WTC11 (cell line): ENCODE results near the gene BTNL2. TPM values are rescaled to one million over a fixed set of nuclear protein-coding genes. Genes with fewer than 3 reads are reported as not detected.
"Not testable (repeated sequence)": the region's sequence is repeated elsewhere in the genome, so short reads cannot be mapped to it uniquely, and the experiment has no call there.

ENCODE experiments used
- ATAC-seq: fragments of 200-7000 bp; cut with Tn5 transposase; 2 replicates; pipeline ENCODE4 v1.10.0; 2021; ENCODE audit warnings: mild to moderate bottlenecking, moderate library complexity
- CTCF ChIA-PET: fragments of 300-600 bp; sonication (Branson Sonifier 250); formaldehyde crosslinking; loops from one replicate; lab custom pipeline; 2021; ENCODE audit warnings: antibody characterized with exemption; lab: Charles Lee
- POLR2A ChIA-PET: fragments of 350-600 bp; sonication (Branson Sonifier 250); formaldehyde crosslinking; loops from one replicate; lab custom pipeline; 2021; ENCODE audit warnings: antibody characterized with exemption; lab: Charles Lee
- DNase-seq: peaks from one replicate; pipeline ENCODE4 v3.0.0; 2021; ENCODE audit warnings: low spot score
- H3K27ac Mint-ChIP-seq: 2 replicates; pipeline ENCODE4 v1.8.0; 2021; ENCODE audit warnings: mixed read lengths
- H3K27me3 Mint-ChIP-seq: 2 replicates; pipeline ENCODE4 v1.8.0; 2021; ENCODE audit warnings: low read depth, mild to moderate bottlenecking, moderate library complexity, mixed read lengths
- H3K36me3 Mint-ChIP-seq: 2 replicates; pipeline ENCODE4 v1.8.0; 2021; ENCODE audit warnings: mixed read lengths
- H3K4me1 Mint-ChIP-seq: 2 replicates; pipeline ENCODE4 v1.8.0; 2022; ENCODE audit warnings: mixed read lengths
- H3K4me3 Mint-ChIP-seq: 2 replicates; pipeline ENCODE4 v1.8.0; 2021; ENCODE audit warnings: mild to moderate bottlenecking, moderate library complexity, mixed read lengths
- H3K9me3 Mint-ChIP-seq: 2 replicates; pipeline ENCODE4 v1.8.0; 2021; ENCODE audit warnings: mixed read lengths
- AFF4 ChIP-seq: sonication (generic); formaldehyde crosslinking; IDR thresholded peaks from 2 replicates; pipeline ENCODE4 v1.8.1; 2023; ENCODE audit warnings: mild to moderate bottlenecking, missing genetic modification reagents, borderline replicate concordance
- NFATC4 ChIP-seq: fragments of 250-450 bp; sonication (Bioruptor Pico); IDR thresholded peaks from 2 replicates; pipeline ENCODE4 v1.9.0; 2021; ENCODE audit warnings: mild to moderate bottlenecking
- NR1H2 ChIP-seq: sonication (generic); formaldehyde crosslinking; IDR thresholded peaks from 2 replicates; pipeline ENCODE4 v1.9.0; 2021; ENCODE audit warnings: mild to moderate bottlenecking, moderate library complexity, missing genetic modification reagents
- SP1 ChIP-seq: sonication (generic); formaldehyde crosslinking; conservative IDR thresholded peaks from 2 replicates; pipeline ENCODE4 v1.8.1; 2022; ENCODE audit warnings: missing genetic modification reagents
- ZBTB43 ChIP-seq: sonication (generic); formaldehyde crosslinking; IDR thresholded peaks from 2 replicates; pipeline ENCODE4 v1.8.1; 2023; ENCODE audit warnings: mild to moderate bottlenecking, missing genetic modification reagents
- ZMAT4 ChIP-seq: fragments of 250-450 bp; sonication (Bioruptor Pico); IDR thresholded peaks from 2 replicates; pipeline ENCODE4 v1.9.0; 2021; ENCODE audit warnings: mild to moderate bottlenecking
- ZSCAN18 ChIP-seq: fragments of 250-450 bp; sonication (Bioruptor Pico); IDR thresholded peaks from 2 replicates; pipeline ENCODE4 v2.1.2; 2022; ENCODE audit warnings: mild to moderate bottlenecking, moderate library complexity
- total RNA-seq: library from RNA; stranded (reverse); gene quantifications from 3 replicates; pipeline ENCODE4 v1.2.3, GENCODE V29; 2021
- TF ChIP-seq, protein P1 (sequence below): sonication (generic); formaldehyde crosslinking; IDR thresholded peaks from 2 replicates; pipeline ENCODE4 v1.8.0; 2023; ENCODE audit warnings: missing genetic modification reagents, mild to moderate bottlenecking, borderline replicate concordance
- TF ChIP-seq, protein P2 (sequence below): sonication (generic); formaldehyde crosslinking; IDR thresholded peaks from 2 replicates; pipeline ENCODE4 v1.8.0; 2022; ENCODE audit warnings: missing genetic modification reagents
- TF ChIP-seq, protein P3 (sequence below): sonication (generic); formaldehyde crosslinking; IDR thresholded peaks from 2 replicates; pipeline ENCODE4 v1.8.1; 2022; ENCODE audit warnings: missing genetic modification reagents, borderline replicate concordance

The BTNL2 gene
- total RNA-seq, 1 experiment from 2014 or later = not detected

DNA sequence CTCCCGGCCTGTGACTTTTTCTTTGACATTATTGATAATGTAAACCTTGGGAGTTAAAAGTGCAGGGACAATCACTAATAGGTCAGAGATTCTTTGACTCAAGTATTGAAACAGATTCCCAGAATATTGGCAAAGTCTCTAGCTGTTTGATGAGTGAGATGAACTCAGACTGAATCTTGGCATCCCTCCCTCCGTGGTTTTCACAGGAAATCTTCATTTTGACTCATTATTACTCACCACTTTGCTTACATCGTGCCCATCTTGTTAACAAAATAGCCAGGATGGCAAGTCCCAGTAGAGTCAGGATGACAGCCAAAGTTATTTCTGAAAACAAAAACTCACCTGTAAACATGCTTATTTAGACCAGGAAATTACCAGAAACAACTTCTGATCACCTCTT lies 37.3 kb downstream of the BTNL2 start:
- H3K27ac Mint-ChIP-seq = no peak overlapping the region
- no peak for TF ChIP-seq NR1H2
- TF ChIP-seq, protein P1, sequence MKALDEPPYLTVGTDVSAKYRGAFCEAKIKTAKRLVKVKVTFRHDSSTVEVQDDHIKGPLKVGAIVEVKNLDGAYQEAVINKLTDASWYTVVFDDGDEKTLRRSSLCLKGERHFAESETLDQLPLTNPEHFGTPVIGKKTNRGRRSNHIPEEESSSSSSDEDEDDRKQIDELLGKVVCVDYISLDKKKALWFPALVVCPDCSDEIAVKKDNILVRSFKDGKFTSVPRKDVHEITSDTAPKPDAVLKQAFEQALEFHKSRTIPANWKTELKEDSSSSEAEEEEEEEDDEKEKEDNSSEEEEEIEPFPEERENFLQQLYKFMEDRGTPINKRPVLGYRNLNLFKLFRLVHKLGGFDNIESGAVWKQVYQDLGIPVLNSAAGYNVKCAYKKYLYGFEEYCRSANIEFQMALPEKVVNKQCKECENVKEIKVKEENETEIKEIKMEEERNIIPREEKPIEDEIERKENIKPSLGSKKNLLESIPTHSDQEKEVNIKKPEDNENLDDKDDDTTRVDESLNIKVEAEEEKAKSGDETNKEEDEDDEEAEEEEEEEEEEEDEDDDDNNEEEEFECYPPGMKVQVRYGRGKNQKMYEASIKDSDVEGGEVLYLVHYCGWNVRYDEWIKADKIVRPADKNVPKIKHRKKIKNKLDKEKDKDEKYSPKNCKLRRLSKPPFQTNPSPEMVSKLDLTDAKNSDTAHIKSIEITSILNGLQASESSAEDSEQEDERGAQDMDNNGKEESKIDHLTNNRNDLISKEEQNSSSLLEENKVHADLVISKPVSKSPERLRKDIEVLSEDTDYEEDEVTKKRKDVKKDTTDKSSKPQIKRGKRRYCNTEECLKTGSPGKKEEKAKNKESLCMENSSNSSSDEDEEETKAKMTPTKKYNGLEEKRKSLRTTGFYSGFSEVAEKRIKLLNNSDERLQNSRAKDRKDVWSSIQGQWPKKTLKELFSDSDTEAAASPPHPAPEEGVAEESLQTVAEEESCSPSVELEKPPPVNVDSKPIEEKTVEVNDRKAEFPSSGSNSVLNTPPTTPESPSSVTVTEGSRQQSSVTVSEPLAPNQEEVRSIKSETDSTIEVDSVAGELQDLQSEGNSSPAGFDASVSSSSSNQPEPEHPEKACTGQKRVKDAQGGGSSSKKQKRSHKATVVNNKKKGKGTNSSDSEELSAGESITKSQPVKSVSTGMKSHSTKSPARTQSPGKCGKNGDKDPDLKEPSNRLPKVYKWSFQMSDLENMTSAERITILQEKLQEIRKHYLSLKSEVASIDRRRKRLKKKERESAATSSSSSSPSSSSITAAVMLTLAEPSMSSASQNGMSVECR (CRISPR knock-in tag) = no peak
- TF ChIP-seq, protein P2, sequence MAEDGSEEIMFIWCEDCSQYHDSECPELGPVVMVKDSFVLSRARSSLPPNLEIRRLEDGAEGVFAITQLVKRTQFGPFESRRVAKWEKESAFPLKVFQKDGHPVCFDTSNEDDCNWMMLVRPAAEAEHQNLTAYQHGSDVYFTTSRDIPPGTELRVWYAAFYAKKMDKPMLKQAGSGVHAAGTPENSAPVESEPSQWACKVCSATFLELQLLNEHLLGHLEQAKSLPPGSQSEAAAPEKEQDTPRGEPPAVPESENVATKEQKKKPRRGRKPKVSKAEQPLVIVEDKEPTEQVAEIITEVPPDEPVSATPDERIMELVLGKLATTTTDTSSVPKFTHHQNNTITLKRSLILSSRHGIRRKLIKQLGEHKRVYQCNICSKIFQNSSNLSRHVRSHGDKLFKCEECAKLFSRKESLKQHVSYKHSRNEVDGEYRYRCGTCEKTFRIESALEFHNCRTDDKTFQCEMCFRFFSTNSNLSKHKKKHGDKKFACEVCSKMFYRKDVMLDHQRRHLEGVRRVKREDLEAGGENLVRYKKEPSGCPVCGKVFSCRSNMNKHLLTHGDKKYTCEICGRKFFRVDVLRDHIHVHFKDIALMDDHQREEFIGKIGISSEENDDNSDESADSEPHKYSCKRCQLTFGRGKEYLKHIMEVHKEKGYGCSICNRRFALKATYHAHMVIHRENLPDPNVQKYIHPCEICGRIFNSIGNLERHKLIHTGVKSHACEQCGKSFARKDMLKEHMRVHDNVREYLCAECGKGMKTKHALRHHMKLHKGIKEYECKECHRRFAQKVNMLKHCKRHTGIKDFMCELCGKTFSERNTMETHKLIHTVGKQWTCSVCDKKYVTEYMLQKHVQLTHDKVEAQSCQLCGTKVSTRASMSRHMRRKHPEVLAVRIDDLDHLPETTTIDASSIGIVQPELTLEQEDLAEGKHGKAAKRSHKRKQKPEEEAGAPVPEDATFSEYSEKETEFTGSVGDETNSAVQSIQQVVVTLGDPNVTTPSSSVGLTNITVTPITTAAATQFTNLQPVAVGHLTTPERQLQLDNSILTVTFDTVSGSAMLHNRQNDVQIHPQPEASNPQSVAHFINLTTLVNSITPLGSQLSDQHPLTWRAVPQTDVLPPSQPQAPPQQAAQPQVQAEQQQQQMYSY (CRISPR knock-in tag) = no peak
- no peak for TF ChIP-seq AFF4
- no peak for TF ChIP-seq SP1
- TF ChIP-seq ZBTB43 (CRISPR knock-in tag) = no peak
- no peaks in the 10 kb centered on the region for H3K36me3 Mint-ChIP-seq
- no peaks in the 10 kb centered on the region for H3K4me1 Mint-ChIP-seq
- ChIA-PET POLR2A (no interaction called here), CTCF (no interaction called here)
- peaks cover 3% of the 10 kb centered on the region; the same call in 1 of the 2 replicates for H3K9me3 Mint-ChIP-seq
- no peak overlapping the region for H3K4me3 Mint-ChIP-seq
- no peak for DNase-seq
- no peak for ATAC-seq
- peaks cover 3% of the 10 kb centered on the region; the same call in 1 of the 2 replicates for H3K27me3 Mint-ChIP-seq

GRCh38 chr6:32367644-32368043 lies 39.3 kb downstream of the BTNL2 start:
- no peak for ATAC-seq
- H3K27me3 Mint-ChIP-seq = peaks cover 3% of the 10 kb centered on the region; the same call in 1 of the 2 replicates
- H3K9me3 Mint-ChIP-seq = peaks cover 3% of the 10 kb centered on the region; the same call in 1 of the 2 replicates
- TF ChIP-seq ZMAT4 = no peak
- TF ChIP-seq, protein P3, sequence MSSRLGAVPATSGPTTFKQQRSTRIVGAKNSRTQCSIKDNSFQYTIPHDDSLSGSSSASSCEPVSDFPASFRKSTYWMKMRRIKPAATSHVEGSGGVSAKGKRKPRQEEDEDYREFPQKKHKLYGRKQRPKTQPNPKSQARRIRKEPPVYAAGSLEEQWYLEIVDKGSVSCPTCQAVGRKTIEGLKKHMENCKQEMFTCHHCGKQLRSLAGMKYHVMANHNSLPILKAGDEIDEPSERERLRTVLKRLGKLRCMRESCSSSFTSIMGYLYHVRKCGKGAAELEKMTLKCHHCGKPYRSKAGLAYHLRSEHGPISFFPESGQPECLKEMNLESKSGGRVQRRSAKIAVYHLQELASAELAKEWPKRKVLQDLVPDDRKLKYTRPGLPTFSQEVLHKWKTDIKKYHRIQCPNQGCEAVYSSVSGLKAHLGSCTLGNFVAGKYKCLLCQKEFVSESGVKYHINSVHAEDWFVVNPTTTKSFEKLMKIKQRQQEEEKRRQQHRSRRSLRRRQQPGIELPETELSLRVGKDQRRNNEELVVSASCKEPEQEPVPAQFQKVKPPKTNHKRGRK (CRISPR knock-in tag) = no peak
- no peak for TF ChIP-seq NFATC4
- no peak for TF ChIP-seq ZSCAN18 (CRISPR knock-in tag)
- H3K4me1 Mint-ChIP-seq = no peaks in the 10 kb centered on the region
- no peak overlapping the region for H3K27ac Mint-ChIP-seq
- H3K4me3 Mint-ChIP-seq = no peak overlapping the region
- ChIA-PET POLR2A (no interaction called here), CTCF (no interaction called here)
- no peaks in the 10 kb centered on the region for H3K36me3 Mint-ChIP-seq
- DNase-seq = no peak

GRCh38 chr6:32359225-32359624 lies 47.8 kb downstream of the BTNL2 start:
- H3K4me3 Mint-ChIP-seq, DNase-seq, CTCF ChIA-PET, H3K27me3 Mint-ChIP-seq, H3K36me3 Mint-ChIP-seq, H3K4me1 Mint-ChIP-seq, H3K9me3 Mint-ChIP-seq, H3K27ac Mint-ChIP-seq, POLR2A ChIA-PET, ATAC-seq: not testable (repeated sequence)

DNA sequence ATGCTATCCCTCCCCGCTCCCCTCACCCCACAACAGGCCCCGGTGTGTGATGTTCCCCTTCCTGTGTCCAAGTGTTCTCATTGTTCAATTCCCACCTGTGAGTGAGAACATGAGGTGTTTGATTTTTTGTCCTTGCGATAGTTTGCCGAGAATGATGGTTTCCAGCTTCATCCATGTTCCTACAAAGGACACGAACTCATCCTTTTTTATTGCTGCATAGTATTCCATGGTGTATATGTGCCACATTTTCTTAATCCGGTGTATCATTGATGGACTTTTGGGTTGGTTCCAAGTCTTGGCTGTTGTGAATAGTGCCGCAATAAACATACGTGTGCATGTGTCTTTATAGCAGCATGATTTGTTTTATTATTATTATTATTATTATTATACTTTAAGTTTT lies 48.4 kb downstream of the BTNL2 start:
- CTCF ChIA-PET = not testable (repeated sequence)

More for the DNA sequence above, 48.4 kb downstream of the BTNL2 start:
- POLR2A ChIA-PET, H3K9me3 Mint-ChIP-seq, DNase-seq, H3K27ac Mint-ChIP-seq, ATAC-seq, H3K4me3 Mint-ChIP-seq, H3K27me3 Mint-ChIP-seq, H3K36me3 Mint-ChIP-seq, H3K4me1 Mint-ChIP-seq: not testable (repeated sequence)
